A673 (cell line): ENCODE results near the gene FSTL4.

Experiments used
- CTCF ChIP-seq: fragments of 300-800, 200-600 bp; sonication (generic); conservative IDR thresholded peaks from 2 replicates; pipeline ENCODE4 v1.5.1; 2017; ENCODE audit warnings: low read depth, mild to moderate bottlenecking, antibody characterized with exemption, low read length, moderate library complexity, mixed read lengths
- EZH2 ChIP-seq: fragments of 200-600 bp; sonication (generic); IDR thresholded peaks from 2 replicates; pipeline ENCODE4 v1.6.1; 2017; ENCODE audit warnings: borderline replicate concordance, low read depth, mild to moderate bottlenecking, mixed read lengths, antibody characterized with exemption, low read length; ENCODE audit not compliant: poor library complexity, severe bottlenecking

DNA sequence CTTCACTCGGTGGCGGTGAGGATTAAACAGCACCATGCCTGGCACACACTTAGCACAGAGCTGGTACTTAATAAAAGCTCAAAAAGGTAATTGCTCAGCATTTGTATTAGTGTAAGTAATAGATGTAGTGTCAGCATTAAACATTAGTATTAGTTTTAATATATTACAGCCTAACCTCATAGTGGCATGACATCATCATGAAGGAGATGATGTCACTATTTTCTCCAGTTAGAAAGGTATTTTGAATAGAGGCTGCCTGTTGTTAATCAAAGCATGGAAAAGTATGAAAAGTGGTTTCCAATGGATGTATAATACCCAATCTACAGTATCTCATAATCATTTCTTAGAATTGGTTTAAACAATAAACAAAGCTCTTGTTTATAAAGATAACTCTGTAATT is 49.0 kb upstream of the FSTL4 start:
- no peak for TF ChIP-seq CTCF
- no peak for TF ChIP-seq EZH2
